A549 (cell line): Measurements from ENCODE around the gene SIK3. TPM values are rescaled to one million over a fixed set of nuclear protein-coding genes. Genes with fewer than 3 reads are reported as not detected.

Experiments
- ATAC-seq, 2 experiments: fragments of 200-7000 bp in 1 of 2; fragments of >200 bp in 1 of 2; cut with Nextera tagmentation in 1 of 2; cut with Tn5 transposase in 1 of 2; 3 replicates each; pipeline versions ENCODE4 v1.8.0 to v1.9.1; 2018 to 2020; ENCODE audit warnings: mild to moderate bottlenecking in 1 of 2, moderate library complexity in 1 of 2
- CTCF ChIA-PET: fragments of 300-600 bp; sonication (Branson Sonifier 250); formaldehyde crosslinking; extraction: SDS; loops from one replicate; lab custom pipeline; 2021; ENCODE audit warnings: antibody characterized with exemption, inconsistent platforms; lab: Yijun Ruan, JAX
- POLR2A ChIA-PET: fragments of 350-600 bp; formaldehyde crosslinking; extraction: SDS; loops from one replicate; lab custom pipeline; 2021; ENCODE audit warnings: antibody characterized with exemption, inconsistent platforms; lab: Yijun Ruan, JAX
- DNase-seq, 2 experiments: peaks; one replicate each; pipeline versions ENCODE4 v3.0.0 to v3.0.0-alpha.2; 2011 to 2016; ENCODE audit warnings: low read depth in 1 of 2, low spot score in 1 of 2
- FAIRE-seq: peaks from 2 replicates; lab custom pipeline; 2011; peaks lifted over from hg19 to GRCh38; lab: Jason Lieb, UNC
- H3K27ac ChIP-seq, 2 experiments: fragments of >200 bp; sonication (Bioruptor Twin); formaldehyde crosslinking; 3 replicates each; pipeline ENCODE4 v1.5.1; 2016 to 2017
- H3K4me1 ChIP-seq: fragments of >200 bp; sonication (Bioruptor Twin); formaldehyde crosslinking; 3 replicates; pipeline ENCODE4 v1.6.1; 2016
- H3K4me2 ChIP-seq: fragments of >200 bp; sonication (Bioruptor Twin); formaldehyde crosslinking; 3 replicates; pipeline ENCODE4 v1.6.1; 2016
- H3K4me3 ChIP-seq: fragments of >200 bp; sonication (Bioruptor Twin); formaldehyde crosslinking; 3 replicates; pipeline ENCODE4 v1.5.1; 2016
- H3K9me3 ChIP-seq: fragments of >200 bp; sonication (Bioruptor Twin); formaldehyde crosslinking; 3 replicates; pipeline ENCODE4 v1.6.1; 2016
- EP300 ChIP-seq, 2 experiments: fragments of >200 bp; sonication (Bioruptor Twin); formaldehyde crosslinking; IDR thresholded peaks; 2 replicates in 1 of 2; 3 replicates in 1 of 2; pipeline ENCODE4 v1.6.1; 2016 to 2017
- ESRRA ChIP-seq: fragments of 150-350 bp; IDR thresholded peaks from 2 replicates; pipeline ENCODE4 v1.6.1; 2014; ENCODE audit warnings: mild to moderate bottlenecking, low read length, borderline replicate concordance
- FOSB ChIP-seq: fragments of 250-450 bp; sonication (Bioruptor Pico); IDR thresholded peaks from 2 replicates; pipeline ENCODE4 v1.5.0; 2020; ENCODE audit warnings: mild to moderate bottlenecking, moderate library complexity
- FOSL2 ChIP-seq, 2 experiments: fragments of 450-650 bp in 1 of 2; fragments of >200 bp in 1 of 2; sonication (Bioruptor Twin) in 1 of 2; formaldehyde crosslinking; IDR thresholded peaks; 2 replicates each; pipeline versions ENCODE4 v1.5.0 to v1.6.1; 2016 to 2020; ENCODE audit warnings: mild to moderate bottlenecking in 1 of 2, moderate library complexity in 1 of 2
- FOXS1 ChIP-seq: fragments of 250-450 bp; sonication (Bioruptor Pico); IDR thresholded peaks from 2 replicates; pipeline ENCODE4 v1.5.0; 2020; ENCODE audit warnings: mild to moderate bottlenecking, moderate library complexity
- HDAC2 ChIP-seq: fragments of 200-600 bp; sonication (generic); IDR thresholded peaks from 2 replicates; pipeline ENCODE4 v1.6.1; 2016
- HEYL ChIP-seq: fragments of 250-450 bp; sonication (Bioruptor Pico); IDR thresholded peaks from 2 replicates; pipeline ENCODE4 v1.8.0; 2021; ENCODE audit warnings: mild to moderate bottlenecking, moderate library complexity
- HOXB5 ChIP-seq: fragments of 250-450 bp; sonication (Bioruptor Pico); IDR thresholded peaks from 2 replicates; pipeline ENCODE4 v1.5.0; 2020; ENCODE audit warnings: mild to moderate bottlenecking, moderate library complexity
- KDM5A ChIP-seq: fragments of 200-600 bp; sonication (generic); IDR thresholded peaks from 2 replicates; pipeline ENCODE4 v1.6.1; 2016; ENCODE audit warnings: antibody characterized with exemption, mild to moderate bottlenecking
- NFE2L2 ChIP-seq: fragments of 150-350 bp; conservative IDR thresholded peaks from 2 replicates; pipeline ENCODE4 v1.6.1; 2014; ENCODE audit warnings: low read length
- NPAS2 ChIP-seq: fragments of 250-450 bp; sonication (Bioruptor Pico); IDR thresholded peaks from 2 replicates; pipeline ENCODE4 v1.8.0; 2022; ENCODE audit warnings: mild to moderate bottlenecking, moderate library complexity, borderline replicate concordance
- PBX3 ChIP-seq: IDR thresholded peaks from 2 replicates; pipeline ENCODE4 v1.6.1; 2012
- PHF8 ChIP-seq: fragments of 200-600 bp; sonication (generic); IDR thresholded peaks from 2 replicates; pipeline ENCODE4 v1.6.1; 2016; ENCODE audit warnings: low read depth, mild to moderate bottlenecking, antibody characterized with exemption, moderate library complexity, borderline replicate concordance
- RNF2 ChIP-seq: fragments of 200-600 bp; sonication (generic); IDR thresholded peaks from 2 replicates; pipeline ENCODE4 v1.6.1; 2016; ENCODE audit warnings: low read depth, mild to moderate bottlenecking, antibody characterized with exemption, moderate library complexity, borderline replicate concordance
- SREBF2 ChIP-seq: fragments of 450-650 bp; IDR thresholded peaks from 2 replicates; pipeline ENCODE4 v1.6.1; 2014; ENCODE audit warnings: mild to moderate bottlenecking, moderate library complexity
- WGBS: methylation state at CpG from one replicate; pipeline ENCODE4 v1.1.6; 2017; ENCODE audit errors: missing lambda C conversion rate; 5-methylcytosine and 5-hydroxymethylcytosine counted together
- polyA plus RNA-seq, 4 experiments: library from polyadenylated mRNA; depleted of rRNA in 3 of 4; stranded (reverse); fragments of >200 nt; fragmentation: RNase III in 1 of 4; extraction: RNeasy Plus Mini Kit Qiagen cat#74134 plus additional on column Dnase treatment in 1 of 4; gene quantifications; 2 replicates in 3 of 4; 3 replicates in 1 of 4; pipeline ENCODE4 v1.2.3, GENCODE V29; 2011 to 2017
- TF ChIP-seq, protein P1 (sequence below): fragments of 450-650 bp; IDR thresholded peaks from 2 replicates; pipeline ENCODE4 v1.6.1; 2014; ENCODE audit warnings: antibody characterized with exemption

The SIK3 gene
- polyA plus RNA-seq, 2 of the 4 experiments (the other 2 are of a cell fraction): 8.2 to 9.0 TPM

DNA sequence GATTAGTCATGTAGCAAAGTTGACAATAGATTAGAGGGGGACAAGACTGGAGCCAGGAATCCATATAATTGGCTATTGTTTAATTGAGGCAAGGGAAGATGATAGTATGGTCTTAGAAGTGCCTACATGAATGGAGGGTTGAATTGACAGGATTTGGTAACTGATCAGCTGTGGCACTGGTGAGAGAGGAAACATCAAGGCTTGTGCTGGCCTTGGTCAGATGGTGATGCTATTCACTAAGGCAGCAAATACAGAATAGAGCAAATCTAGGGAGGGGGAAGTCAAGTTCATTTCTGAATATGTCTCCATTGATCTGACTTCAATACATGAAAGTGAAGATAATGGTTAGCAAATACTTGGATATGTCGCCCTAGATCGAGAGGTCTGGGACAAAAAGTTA, 206.5 kb downstream of the SIK3 start (continued):
- no peak for TF ChIP-seq SREBF2
- TF ChIP-seq HDAC2: no peak
- no peak for TF ChIP-seq EP300 (IDR thresholded peaks at IDR 0.05)
- no peak for TF ChIP-seq FOXS1 (CRISPR knock-in tag)
- TF ChIP-seq, all 56 proteins: peak for 0

DNA sequence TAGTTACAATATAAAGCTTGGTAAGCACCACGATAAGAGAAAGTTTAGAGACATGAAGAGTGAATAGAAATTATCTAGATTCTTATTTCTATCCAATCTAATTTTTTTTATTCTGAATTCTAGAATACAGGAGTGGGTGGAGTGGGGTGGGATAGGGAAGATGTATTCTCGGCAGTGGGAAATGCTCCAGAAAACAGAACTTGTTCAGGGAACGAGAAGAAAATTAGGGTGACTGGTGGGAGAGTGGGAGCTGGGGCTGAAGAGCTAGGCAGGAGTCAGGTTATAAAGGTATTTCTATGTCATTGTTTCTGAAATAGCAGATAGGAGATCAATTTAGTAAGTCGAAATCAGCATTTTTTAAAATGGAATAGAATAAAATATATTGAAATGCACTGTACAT, 207.6 kb downstream of the SIK3 start:
- no peak overlapping the region for H3K4me2 ChIP-seq
- ChIA-PET CTCF (interaction anchor here (1.2 to 7.9 kb wide), 3 partner anchors 11 to 215 kb away, joined by 3 to 43 read pairs (median 35); no protein-coding TSS in a partner anchor), POLR2A (no interaction called here)
- H3K9me3 ChIP-seq: no peaks in the 10 kb centered on the region
- no peaks in the 10 kb centered on the region for H3K4me1 ChIP-seq
- FAIRE-seq: no peak
- WGBS: 94% methylated on average over 4 of the region's 4 CpGs
- no peak for DNase-seq
- no peak overlapping the region for H3K4me3 ChIP-seq
- H3K27ac ChIP-seq: no peak overlapping the region
- no peak for ATAC-seq
- TF ChIP-seq FOSL2 (IDR thresholded peaks at IDR 0.05) (no peak), FOSL2 (CRISPR knock-in tag; IDR thresholded peaks at IDR 0.05) (no peak), PBX3 (no peak), HOXB5 (no peak), ESRRA (no peak)

DNA sequence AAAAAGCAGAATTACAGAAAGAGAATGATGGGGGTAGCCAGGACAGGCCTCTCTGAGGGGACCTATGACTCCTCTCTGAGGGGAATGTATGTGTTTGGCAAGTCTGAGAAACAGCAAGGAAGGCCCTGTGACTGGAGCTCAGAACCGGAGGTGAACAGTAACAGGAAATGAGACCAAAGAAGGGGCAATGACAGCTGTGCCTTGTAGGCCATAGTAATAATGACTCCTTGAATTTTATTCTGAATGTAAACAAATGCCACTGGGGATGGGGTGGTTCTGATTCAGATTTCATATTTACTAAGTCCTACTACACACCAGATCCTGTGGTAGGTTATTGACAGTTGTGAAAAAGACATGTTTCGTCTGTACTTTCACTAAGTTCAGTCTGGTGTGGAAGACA, 208.0 kb downstream of the SIK3 start:
- WGBS: 93% methylated on average over 2 of the region's 2 CpGs
- Histone ChIP-seq H3K4me2 (no peak overlapping the region), H3K9me3 (no peaks in the 10 kb centered on the region), H3K4me1 (no peaks in the 10 kb centered on the region), H3K4me3 (no peak overlapping the region), H3K27ac (no peak overlapping the region)
- ATAC-seq: no peak
- DNase-seq: no peak
- no peak for TF ChIP-seq NPAS2
- no peak for TF ChIP-seq RNF2
- TF ChIP-seq KDM5A: no peak
- no peak for TF ChIP-seq PHF8
- no peak for TF ChIP-seq NFE2L2
- TF ChIP-seq HEYL: no peak
- TF ChIP-seq ESRRA: no peak
- FAIRE-seq: no peak
- ChIA-PET CTCF (interaction anchor here (5.7 to 7.9 kb wide), 2 partner anchors 11 to 216 kb away, joined by 35 to 43 read pairs; no protein-coding TSS in a partner anchor), POLR2A (no interaction called here)

- WGBS: 96% methylated on average over 3 of the region's 3 CpGs
- ATAC-seq: no peak
- no peaks in the 10 kb centered on the region for H3K4me1 ChIP-seq
- DNase-seq: no peak
- POLR2A ChIA-PET: no interaction called here
- no peaks in the 10 kb centered on the region for H3K9me3 ChIP-seq
- H3K4me3 ChIP-seq: no peak overlapping the region
- CTCF ChIA-PET: interaction anchor here (1.0 to 7.9 kb wide), 5 partner anchors 10 to 338 kb away, joined by 3 to 43 read pairs (median 4); no protein-coding TSS in a partner anchor
- no peak for FAIRE-seq
- TF ChIP-seq NFE2L2 (no peak), FOSB (CRISPR knock-in tag) (no peak)
- TF ChIP-seq, protein P1, sequence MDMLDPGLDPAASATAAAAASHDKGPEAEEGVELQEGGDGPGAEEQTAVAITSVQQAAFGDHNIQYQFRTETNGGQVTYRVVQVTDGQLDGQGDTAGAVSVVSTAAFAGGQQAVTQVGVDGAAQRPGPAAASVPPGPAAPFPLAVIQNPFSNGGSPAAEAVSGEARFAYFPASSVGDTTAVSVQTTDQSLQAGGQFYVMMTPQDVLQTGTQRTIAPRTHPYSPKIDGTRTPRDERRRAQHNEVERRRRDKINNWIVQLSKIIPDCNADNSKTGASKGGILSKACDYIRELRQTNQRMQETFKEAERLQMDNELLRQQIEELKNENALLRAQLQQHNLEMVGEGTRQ: no peak
- no peak overlapping the region for H3K4me2 ChIP-seq
- no peak overlapping the region for H3K27ac ChIP-seq
These were observed 209.2 kb downstream of the SIK3 start for GRCh38 chr11:116888884-116889549.
